Heart left ventricle (tissue), 13 donors: ENCODE results near the gene CTTNBP2.

Experiments used
- POLR2A ChIP-seq, 2 donors: fragments of 450-650 bp; IDR thresholded peaks; one replicate each; pipeline ENCODE4 v1.6.1; 2017; ENCODE audit warnings: antibody characterized with exemption in 2 of 2, mild to moderate bottlenecking in 2 of 2, moderate library complexity in 2 of 2
- TF ChIP-seq, protein P1 (sequence below), 12 donors: fragments of 200-600 bp; sonication (generic) in 4 of 12; IDR thresholded peaks; one replicate each; pipeline versions ENCODE4 v1.5.0 to v1.8.0; 2018 to 2022; ENCODE audit warnings: antibody characterized with exemption in 12 of 12, mild to moderate bottlenecking in 5 of 12
- donor health status: ischemic (EF 13 %, LVEDD 7.1; RV severe dilation, severe dysfunction).
- donor health status: DM: no; HTN: yes; CAD: no.
- donor health status: DM: no; HTN: no; CAD: no.
- donor health status: ischemic (EF 25% LVEDD 6.9; RV normal size, moderate dysfunction).
- donor health status: ischemic (EF 25% LVEDD 5.7; RV mildly dilated, moderate dysfunction).
- donor health status: ischemic (EF 35%, LVEDD 5.7; RV mildly dilated, moderate dysfunction).
- donor health status: nonischemic (EF 11% LVEDD 7.7; RV severe dilation, severe dysfunction).
- donor health status: DM: yes; HTN: yes; CAD: no.
- donor health status: PGD.
- donor health status: ischemic (EF 29% LVEDD 5.4; RV normal size, mild dysfunction).
- donor health status: nonischemic (EF 23%, LVEDD 6.1; RV moderate dilation, normal function).

DNA sequence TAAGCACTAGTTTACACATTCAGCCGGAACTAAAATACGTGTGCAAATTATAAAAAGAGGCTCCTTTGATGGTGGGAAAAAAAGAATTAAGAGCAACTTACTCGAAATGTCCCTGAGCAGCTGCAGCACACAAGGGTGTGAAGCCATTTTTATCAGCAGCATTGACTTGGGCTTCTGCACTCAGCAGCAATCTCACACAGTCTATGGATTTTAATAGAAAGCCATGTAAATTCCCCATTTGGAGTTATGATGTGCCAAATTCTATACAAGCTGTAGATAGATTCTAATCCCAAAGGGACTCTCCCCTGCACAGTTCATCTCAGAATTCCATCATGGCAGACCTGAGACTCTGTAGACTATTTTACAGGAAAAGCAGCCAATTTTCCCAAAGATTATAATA lies 90.5 kb downstream of the CTTNBP2 start:
- TF ChIP-seq, protein P1, sequence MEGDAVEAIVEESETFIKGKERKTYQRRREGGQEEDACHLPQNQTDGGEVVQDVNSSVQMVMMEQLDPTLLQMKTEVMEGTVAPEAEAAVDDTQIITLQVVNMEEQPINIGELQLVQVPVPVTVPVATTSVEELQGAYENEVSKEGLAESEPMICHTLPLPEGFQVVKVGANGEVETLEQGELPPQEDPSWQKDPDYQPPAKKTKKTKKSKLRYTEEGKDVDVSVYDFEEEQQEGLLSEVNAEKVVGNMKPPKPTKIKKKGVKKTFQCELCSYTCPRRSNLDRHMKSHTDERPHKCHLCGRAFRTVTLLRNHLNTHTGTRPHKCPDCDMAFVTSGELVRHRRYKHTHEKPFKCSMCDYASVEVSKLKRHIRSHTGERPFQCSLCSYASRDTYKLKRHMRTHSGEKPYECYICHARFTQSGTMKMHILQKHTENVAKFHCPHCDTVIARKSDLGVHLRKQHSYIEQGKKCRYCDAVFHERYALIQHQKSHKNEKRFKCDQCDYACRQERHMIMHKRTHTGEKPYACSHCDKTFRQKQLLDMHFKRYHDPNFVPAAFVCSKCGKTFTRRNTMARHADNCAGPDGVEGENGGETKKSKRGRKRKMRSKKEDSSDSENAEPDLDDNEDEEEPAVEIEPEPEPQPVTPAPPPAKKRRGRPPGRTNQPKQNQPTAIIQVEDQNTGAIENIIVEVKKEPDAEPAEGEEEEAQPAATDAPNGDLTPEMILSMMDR (IDR thresholded peaks at IDR 0.05) = no peak
- no peak for TF ChIP-seq POLR2A (IDR thresholded peaks at IDR 0.05)
